ENCODE results near the gene ALCAM. TPM values are rescaled to one million over a fixed set of nuclear protein-coding genes. Genes with fewer than 3 reads are reported as not detected.

ALCAM gene
- polyA plus RNA-seq, 1 donor from 2014 or later = 94.7 TPM

DNA sequence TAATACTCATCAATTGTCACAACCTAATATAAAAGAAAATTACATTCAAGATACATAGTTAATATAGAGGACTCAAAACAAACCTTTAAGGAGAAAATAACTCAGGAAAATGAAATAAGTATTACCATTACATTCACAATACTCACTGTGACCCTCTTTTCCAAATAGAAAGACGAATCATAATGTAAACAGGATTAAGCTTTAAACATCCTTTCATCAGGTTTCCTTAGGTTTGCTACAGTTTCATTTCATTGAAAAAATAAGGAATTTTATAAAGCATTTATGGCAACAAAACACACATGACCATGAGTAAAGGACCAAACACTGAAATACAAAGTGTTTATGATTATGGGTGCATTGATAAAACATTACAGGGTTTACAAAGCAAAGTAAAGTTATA is 162.7 kb downstream of the ALCAM start:
- Histone ChIP-seq H3K27ac (ENCODE audit: low read length) (no peak overlapping the region), H4K20me1 (ENCODE audit: insufficient read depth) (no peaks in the 10 kb centered on the region), H3K9ac (ENCODE audit: low read length) (no peak overlapping the region), H3K4me3 (ENCODE audit: low read length) (no peak overlapping the region), H3K79me2 (replicated peaks; ENCODE audit: insufficient read depth, low read length) (no peaks in the 10 kb centered on the region), H3K9me3 (ENCODE audit: low read length) (no peaks in the 10 kb centered on the region), H3K27me3 (ENCODE audit: insufficient read depth, low read depth, low read length) (no peaks in the 10 kb centered on the region), H3K9me2 (ENCODE audit: insufficient read depth, low read length) (no peaks in the 10 kb centered on the region), H3K36me3 (ENCODE audit: insufficient read depth, low read length) (peaks cover 4% of the 10 kb centered on the region), H2AFZ (ENCODE audit: low read depth, low read length) (no peak overlapping the region), H3F3A (ENCODE audit: insufficient read depth, low read length, poor library complexity, severe bottlenecking) (peaks cover 4% of the 10 kb centered on the region), H3K4me2 (ENCODE audit: low read length) (no peak overlapping the region)
- TF ChIP-seq SMC3 (conservative IDR thresholded peaks at IDR 0.05; ENCODE audit: poor library complexity) (no peak), MXI1 (conservative IDR thresholded peaks at IDR 0.05; ENCODE audit: poor library complexity, severe bottlenecking) (no peak), RAD21 (conservative IDR thresholded peaks at IDR 0.05) (no peak), EZH2 (IDR thresholded peaks at IDR 0.05; ENCODE audit: borderline replicate concordance, insufficient read depth, low read length, poor library complexity, severe bottlenecking) (no peak), EP300 (conservative IDR thresholded peaks at IDR 0.05; ENCODE audit: poor library complexity, severe bottlenecking) (no peak)
- TF ChIP-seq, protein P1, sequence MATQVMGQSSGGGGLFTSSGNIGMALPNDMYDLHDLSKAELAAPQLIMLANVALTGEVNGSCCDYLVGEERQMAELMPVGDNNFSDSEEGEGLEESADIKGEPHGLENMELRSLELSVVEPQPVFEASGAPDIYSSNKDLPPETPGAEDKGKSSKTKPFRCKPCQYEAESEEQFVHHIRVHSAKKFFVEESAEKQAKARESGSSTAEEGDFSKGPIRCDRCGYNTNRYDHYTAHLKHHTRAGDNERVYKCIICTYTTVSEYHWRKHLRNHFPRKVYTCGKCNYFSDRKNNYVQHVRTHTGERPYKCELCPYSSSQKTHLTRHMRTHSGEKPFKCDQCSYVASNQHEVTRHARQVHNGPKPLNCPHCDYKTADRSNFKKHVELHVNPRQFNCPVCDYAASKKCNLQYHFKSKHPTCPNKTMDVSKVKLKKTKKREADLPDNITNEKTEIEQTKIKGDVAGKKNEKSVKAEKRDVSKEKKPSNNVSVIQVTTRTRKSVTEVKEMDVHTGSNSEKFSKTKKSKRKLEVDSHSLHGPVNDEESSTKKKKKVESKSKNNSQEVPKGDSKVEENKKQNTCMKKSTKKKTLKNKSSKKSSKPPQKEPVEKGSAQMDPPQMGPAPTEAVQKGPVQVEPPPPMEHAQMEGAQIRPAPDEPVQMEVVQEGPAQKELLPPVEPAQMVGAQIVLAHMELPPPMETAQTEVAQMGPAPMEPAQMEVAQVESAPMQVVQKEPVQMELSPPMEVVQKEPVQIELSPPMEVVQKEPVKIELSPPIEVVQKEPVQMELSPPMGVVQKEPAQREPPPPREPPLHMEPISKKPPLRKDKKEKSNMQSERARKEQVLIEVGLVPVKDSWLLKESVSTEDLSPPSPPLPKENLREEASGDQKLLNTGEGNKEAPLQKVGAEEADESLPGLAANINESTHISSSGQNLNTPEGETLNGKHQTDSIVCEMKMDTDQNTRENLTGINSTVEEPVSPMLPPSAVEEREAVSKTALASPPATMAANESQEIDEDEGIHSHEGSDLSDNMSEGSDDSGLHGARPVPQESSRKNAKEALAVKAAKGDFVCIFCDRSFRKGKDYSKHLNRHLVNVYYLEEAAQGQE (IDR thresholded peaks at IDR 0.05; ENCODE audit: borderline replicate concordance) = no peak
- TF ChIP-seq, protein P2, sequence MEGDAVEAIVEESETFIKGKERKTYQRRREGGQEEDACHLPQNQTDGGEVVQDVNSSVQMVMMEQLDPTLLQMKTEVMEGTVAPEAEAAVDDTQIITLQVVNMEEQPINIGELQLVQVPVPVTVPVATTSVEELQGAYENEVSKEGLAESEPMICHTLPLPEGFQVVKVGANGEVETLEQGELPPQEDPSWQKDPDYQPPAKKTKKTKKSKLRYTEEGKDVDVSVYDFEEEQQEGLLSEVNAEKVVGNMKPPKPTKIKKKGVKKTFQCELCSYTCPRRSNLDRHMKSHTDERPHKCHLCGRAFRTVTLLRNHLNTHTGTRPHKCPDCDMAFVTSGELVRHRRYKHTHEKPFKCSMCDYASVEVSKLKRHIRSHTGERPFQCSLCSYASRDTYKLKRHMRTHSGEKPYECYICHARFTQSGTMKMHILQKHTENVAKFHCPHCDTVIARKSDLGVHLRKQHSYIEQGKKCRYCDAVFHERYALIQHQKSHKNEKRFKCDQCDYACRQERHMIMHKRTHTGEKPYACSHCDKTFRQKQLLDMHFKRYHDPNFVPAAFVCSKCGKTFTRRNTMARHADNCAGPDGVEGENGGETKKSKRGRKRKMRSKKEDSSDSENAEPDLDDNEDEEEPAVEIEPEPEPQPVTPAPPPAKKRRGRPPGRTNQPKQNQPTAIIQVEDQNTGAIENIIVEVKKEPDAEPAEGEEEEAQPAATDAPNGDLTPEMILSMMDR (IDR thresholded peaks at IDR 0.05; ENCODE audit: poor library complexity, severe bottlenecking) = no peak

DNA sequence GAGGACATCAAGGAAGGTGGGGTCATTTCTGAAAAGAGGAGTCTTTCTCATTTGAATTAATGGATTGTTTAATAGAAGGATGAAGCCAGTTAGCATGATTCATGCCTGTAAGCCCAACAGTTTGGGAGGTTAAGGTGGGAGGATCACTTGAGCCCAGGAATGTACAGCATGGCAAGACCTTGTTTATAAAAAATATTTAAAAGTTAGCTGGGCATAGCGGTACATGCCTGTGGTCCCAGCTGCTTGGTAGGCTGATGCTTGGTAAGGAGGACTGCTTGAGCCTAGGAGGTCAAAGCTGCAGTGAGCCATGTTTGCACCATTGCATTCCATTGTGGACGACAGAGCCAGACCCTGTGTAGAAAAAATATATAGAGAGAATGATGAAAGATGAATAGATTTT is 165.5 kb downstream of the ALCAM start:
- H3K27ac ChIP-seq (ENCODE audit: low read length) = no peak overlapping the region
- H3K9ac ChIP-seq (ENCODE audit: low read length) = no peak overlapping the region
- no peaks in the 10 kb centered on the region for H3K9me2 ChIP-seq (ENCODE audit: insufficient read depth, low read length)
- TF ChIP-seq EZH2 (IDR thresholded peaks at IDR 0.05; ENCODE audit: borderline replicate concordance, insufficient read depth, low read length, poor library complexity, severe bottlenecking) = no peak
- no peak for TF ChIP-seq SMC3 (conservative IDR thresholded peaks at IDR 0.05; ENCODE audit: poor library complexity)
- H3K79me2 ChIP-seq (replicated peaks; ENCODE audit: insufficient read depth, low read length) = no peaks in the 10 kb centered on the region
- H3K9me3 ChIP-seq (ENCODE audit: low read length) = no peaks in the 10 kb centered on the region
- no peaks in the 10 kb centered on the region for H4K20me1 ChIP-seq (ENCODE audit: insufficient read depth)
- H3F3A ChIP-seq (ENCODE audit: insufficient read depth, low read length, poor library complexity, severe bottlenecking) = no peaks in the 10 kb centered on the region
- H3K36me3 ChIP-seq (ENCODE audit: insufficient read depth, low read length) = peaks cover 4% of the 10 kb centered on the region
- no peak overlapping the region for H3K4me2 ChIP-seq (ENCODE audit: low read length)
- no peaks in the 10 kb centered on the region for H3K27me3 ChIP-seq (ENCODE audit: insufficient read depth, low read depth, low read length)
- H2AFZ ChIP-seq (ENCODE audit: low read depth, low read length) = no peak overlapping the region
- no peak overlapping the region for H3K4me3 ChIP-seq (ENCODE audit: low read length)

DNA sequence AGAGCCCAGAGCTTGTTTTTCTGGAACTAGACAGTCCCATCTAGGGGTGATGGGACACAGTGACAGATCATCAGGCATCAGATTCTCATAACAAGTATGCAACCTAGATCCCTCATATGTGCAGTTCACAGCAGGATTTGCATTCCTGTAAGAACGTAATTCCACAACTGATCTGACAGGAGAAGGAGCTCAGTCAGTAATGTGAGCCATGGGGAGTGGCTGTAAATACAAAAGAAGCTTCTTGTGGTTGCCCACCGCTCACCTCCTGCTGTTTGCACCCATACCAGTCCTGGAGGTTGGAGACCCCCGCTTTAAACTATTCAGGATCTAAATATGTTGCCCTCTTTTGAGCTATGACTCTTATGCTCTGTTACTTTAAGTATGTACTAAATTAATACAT is 167.3 kb downstream of the ALCAM start:
- H3K9ac ChIP-seq (ENCODE audit: low read length) = no peak overlapping the region
- H3K27ac ChIP-seq (ENCODE audit: low read length) = no peak overlapping the region
- no peak for TF ChIP-seq MXI1 (conservative IDR thresholded peaks at IDR 0.05; ENCODE audit: poor library complexity, severe bottlenecking)
- TF ChIP-seq, protein P2 (IDR thresholded peaks at IDR 0.05; ENCODE audit: poor library complexity, severe bottlenecking) = no peak
- TF ChIP-seq, protein P1 (IDR thresholded peaks at IDR 0.05; ENCODE audit: borderline replicate concordance) = no peak
- TF ChIP-seq EZH2 (IDR thresholded peaks at IDR 0.05; ENCODE audit: borderline replicate concordance, insufficient read depth, low read length, poor library complexity, severe bottlenecking) = no peak
- no peak for TF ChIP-seq EP300 (conservative IDR thresholded peaks at IDR 0.05; ENCODE audit: poor library complexity, severe bottlenecking)
- TF ChIP-seq TAF1 (IDR thresholded peaks at IDR 0.05; ENCODE audit: low read depth) = no peak
- TF ChIP-seq SMC3 (conservative IDR thresholded peaks at IDR 0.05; ENCODE audit: poor library complexity) = no peak
- no peak for TF ChIP-seq RAD21 (conservative IDR thresholded peaks at IDR 0.05)
- no peak for TF ChIP-seq POLR2AphosphoS5 (IDR thresholded peaks at IDR 0.05)
- no peaks in the 10 kb centered on the region for H3F3A ChIP-seq (ENCODE audit: insufficient read depth, low read length, poor library complexity, severe bottlenecking)
- no peaks in the 10 kb centered on the region for H3K9me3 ChIP-seq (ENCODE audit: low read length)
- no peaks in the 10 kb centered on the region for H4K20me1 ChIP-seq (ENCODE audit: insufficient read depth)
- peaks cover 4% of the 10 kb centered on the region for H3K36me3 ChIP-seq (ENCODE audit: insufficient read depth, low read length)
- no peak overlapping the region for H2AFZ ChIP-seq (ENCODE audit: low read depth, low read length)
- no peaks in the 10 kb centered on the region for H3K9me2 ChIP-seq (ENCODE audit: insufficient read depth, low read length)
- no peak overlapping the region for H3K4me3 ChIP-seq (ENCODE audit: low read length)
- H3K4me2 ChIP-seq (ENCODE audit: low read length) = no peak overlapping the region
- no peaks in the 10 kb centered on the region for H3K27me3 ChIP-seq (ENCODE audit: insufficient read depth, low read depth, low read length)
- H3K79me2 ChIP-seq (replicated peaks; ENCODE audit: insufficient read depth, low read length) = no peaks in the 10 kb centered on the region

All from neural cell (in vitro differentiated cells).